HG03196 (cell line): ENCODE results near the gene FHL1.
"Not testable (repeated sequence)": the region's sequence is repeated elsewhere in the genome, so short reads cannot be mapped to it uniquely, and the experiment has no call there.

Experiments used
- ATAC-seq: cut with Tn5 transposase; IDR thresholded peaks from one replicate; pipeline ENCODE4 v1.9.1; 2021; ENCODE audit not compliant: unreplicated experiment

Gene FHL1

GRCh38 chrX:136206916-136207315, 59.6 kb downstream of the FHL1 start:
- ATAC-seq, result no peak

DNA sequence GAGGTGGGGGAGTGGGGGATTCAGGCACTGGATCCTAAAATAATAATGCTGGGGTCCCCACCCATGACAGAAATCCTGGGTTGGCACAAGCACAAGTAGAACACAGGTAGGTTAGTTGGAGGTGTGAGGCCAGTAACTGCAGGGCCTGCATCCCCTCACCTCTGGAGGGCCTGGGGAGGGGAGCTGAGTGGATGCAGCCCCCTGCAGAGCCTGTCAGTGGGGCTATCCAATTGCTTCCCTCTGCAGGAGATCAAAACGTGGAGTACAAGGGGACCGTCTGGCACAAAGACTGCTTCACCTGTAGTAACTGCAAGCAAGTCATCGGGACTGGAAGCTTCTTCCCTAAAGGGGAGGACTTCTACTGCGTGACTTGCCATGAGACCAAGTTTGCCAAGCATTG, 60.2 kb downstream of the FHL1 start:
- ATAC-seq, result no peak

- ATAC-seq, result no peak
Observed at GRCh38 chrX:136209016-136209738, 61.8 kb downstream of the FHL1 start.

- ATAC-seq, result no peak
Observed at GRCh38 chrX:136209751-136210150, 62.4 kb downstream of the FHL1 start.

DNA sequence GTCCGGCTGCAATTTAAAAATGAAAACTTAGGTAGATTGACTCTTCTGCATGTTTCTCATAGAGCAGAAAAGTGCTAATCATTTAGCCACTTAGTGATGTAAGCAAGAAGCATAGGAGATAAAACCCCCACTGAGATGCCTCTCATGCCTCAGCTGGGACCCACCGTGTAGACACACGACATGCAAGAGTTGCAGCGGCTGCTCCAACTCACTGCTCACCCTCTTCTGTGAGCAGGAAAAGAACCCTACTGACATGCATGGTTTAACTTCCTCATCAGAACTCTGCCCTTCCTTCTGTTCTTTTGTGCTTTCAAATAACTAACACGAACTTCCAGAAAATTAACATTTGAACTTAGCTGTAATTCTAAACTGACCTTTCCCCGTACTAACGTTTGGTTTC, 62.9 kb downstream of the FHL1 start:
- ATAC-seq, result no peak

DNA sequence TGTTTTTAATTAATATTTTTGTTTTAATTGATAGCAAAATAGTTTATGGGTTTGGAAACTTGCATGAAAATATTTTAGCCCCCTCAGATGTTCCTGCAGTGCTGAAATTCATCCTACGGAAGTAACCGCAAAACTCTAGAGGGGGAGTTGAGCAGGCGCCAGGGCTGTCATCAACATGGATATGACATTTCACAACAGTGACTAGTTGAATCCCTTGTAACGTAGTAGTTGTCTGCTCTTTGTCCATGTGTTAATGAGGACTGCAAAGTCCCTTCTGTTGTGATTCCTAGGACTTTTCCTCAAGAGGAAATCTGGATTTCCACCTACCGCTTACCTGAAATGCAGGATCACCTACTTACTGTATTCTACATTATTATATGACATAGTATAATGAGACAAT, 63.5 kb downstream of the FHL1 start:
- no peak for ATAC-seq

DNA sequence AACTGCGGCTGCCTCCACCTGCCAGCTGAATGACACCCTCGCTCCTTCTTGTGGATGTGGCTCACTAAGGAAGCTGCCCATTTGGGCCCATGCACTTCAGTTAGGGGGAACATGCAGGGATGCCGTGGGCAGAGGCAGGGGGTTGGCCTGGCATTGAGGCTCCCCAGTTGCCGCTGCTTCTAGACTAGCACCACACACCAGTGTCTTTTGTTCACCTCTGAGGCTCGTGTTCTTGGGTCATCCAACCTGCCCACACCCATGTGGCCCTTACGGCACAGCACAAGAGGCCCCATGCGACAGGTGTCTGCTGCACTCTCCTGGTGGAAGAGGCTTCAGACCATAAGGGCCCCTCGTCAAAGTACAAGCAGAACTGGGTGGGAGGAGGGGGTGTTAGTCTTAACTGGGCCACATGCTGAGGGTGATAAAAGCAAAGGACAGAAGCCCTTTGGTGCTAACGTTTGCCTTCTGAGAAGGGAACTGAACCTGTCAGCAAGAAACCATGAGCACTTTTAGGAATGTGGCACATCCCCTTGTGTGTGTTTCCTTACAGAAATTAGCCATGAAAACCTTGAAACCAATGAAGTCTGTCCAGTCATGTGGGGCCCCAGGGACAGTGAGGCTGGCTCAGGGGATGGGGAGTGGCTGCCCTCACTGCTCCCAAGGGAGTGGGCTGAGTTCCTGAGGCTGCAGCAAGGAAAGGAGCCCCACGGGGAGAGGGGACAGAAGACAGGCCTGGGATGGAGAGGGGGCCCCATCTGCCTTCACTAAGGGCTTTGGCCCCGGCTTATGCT, 64.6 kb downstream of the FHL1 start:
- ATAC-seq, result no peak

- ATAC-seq, result no peak
Observed at GRCh38 chrX:136212557-136213111, 65.3 kb downstream of the FHL1 start.

GRCh38 chrX:136214551-136214950, 67.2 kb downstream of the FHL1 start:
- no peak for ATAC-seq

DNA sequence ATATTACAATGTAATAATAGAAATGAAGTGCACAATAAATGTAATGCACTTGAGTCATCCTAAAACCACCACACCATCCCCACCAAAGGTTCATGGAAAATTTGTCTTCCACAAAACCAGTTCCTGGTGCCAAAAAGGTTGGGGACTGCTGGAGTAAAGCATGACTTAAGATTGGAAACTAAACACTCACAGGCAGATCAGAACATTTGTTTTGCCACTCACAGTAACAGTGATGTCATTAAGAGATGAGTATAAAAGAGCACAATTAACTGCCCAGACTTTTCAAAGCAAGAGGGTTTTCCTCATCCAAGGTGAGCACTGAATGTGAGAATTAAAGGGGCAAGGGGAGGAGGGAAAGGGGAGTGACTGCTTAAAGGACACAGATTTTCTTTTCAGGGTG, 68.2 kb downstream of the FHL1 start:
- ATAC-seq, result no peak

DNA sequence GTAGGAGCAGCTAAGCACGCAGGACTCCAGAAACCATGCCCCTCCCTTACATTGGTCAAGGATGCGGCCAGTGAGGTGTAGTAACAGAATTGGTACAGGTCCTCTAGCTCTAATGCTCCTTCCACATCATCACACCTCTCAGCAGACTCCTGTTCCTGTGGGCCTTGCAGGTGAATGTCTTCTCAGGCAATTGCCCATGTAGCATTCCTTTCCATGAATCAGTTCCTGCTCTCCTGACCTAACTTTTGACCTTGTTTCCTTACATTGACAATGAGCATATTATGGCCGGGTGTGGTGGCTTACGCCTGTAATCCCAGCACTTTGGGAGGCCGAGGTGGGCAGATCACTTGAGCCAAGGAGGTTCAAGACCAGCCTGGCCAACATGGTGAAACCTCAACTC, 72.6 kb downstream of the FHL1 start:
- ATAC-seq, result no peak

DNA sequence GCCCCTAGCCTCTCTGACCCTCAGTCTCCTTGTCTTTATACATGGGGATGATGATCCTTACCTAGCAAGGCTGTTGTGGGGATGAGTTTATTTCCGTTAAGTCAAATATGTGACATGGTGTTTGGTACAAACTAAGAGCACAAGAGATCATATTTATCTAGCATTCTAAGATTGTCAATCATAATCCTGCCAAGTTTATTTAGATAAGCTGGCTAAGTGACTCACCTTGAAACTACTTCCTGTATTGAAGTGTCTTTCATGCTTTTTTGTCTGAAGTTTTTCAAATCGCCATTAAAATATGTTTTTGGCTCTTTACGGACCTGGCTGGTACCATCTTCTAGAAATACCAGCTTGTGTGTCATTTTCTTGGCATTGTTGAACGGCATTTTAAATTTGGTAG, 73.2 kb downstream of the FHL1 start:
- no peak for ATAC-seq

- ATAC-seq, result no peak
Observed at GRCh38 chrX:136220951-136221350, 73.6 kb downstream of the FHL1 start.

DNA sequence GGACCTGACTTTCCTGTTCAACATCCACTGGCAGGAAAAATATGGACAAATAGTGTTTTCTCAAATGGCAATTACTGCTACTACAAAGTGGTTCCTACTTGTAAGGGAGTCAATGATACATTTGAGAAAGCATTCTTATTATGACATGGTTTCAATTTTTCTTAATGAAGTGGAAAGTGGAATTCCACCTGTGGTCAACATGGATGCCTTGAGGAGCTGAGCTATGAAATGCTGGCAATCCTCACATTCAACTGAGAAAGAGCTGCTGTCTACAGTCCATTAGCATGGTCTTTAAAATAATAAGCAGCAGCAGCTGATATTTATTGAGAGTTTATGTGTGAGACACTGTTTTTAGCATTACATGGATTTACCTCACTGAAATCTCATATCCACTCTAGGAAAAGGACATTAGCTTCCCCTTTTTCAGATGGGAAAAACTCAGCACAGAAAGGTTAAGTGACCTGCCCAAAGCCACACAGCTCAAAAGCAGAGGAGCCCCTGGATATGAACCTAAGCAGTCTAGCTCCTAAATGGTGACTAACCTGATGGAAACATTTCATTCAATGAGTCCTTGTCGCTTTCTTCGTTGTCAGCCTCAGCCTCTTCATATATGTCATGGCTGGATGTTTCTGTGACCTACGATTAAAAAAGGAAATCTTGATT, 74.6 kb downstream of the FHL1 start:
- no peak for ATAC-seq

DNA sequence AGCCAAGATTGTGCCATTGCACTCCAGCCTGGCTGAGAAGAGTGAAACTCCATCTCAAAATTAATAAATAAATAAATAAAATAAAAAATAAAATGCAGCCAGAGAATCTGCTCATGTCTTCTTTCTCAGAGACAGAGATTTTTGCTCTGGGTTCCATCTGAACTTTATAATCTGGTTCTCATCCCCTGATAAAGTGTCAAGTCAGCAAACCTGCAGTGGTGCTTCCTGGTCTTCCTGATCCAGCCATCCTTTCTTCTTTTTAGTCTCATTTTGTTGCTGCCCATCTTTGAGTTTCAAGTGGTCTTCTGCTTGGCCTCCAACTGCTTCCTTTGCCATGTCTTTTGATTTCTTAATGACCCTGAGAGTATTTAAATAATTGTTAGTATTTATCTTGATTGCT, 79.7 kb downstream of the FHL1 start:
- no peak for ATAC-seq

- ATAC-seq, result peak; percentile 64
Observed at GRCh38 chrX:136227948-136228838, 80.9 kb downstream of the FHL1 start.

GRCh38 chrX:136228839-136229207, 81.5 kb downstream of the FHL1 start:
- ATAC-seq, result no peak

DNA sequence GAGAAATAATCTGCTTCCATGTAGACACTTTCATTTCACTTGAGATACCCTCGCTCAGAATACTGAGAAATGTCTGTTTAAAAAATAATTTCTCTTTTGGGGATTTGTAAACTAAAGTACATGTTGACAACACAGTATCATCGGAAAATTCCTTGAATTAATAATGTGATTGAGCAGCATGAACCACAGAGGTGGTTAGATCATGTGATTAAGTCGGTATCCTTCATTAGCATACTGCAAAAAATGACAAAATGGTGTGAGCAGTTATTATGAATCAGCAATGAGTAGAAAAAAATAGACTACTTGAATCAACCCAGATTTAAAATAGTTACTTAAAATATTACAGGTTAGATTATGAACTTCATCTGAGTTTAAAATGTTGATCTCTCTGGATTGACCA, 89.7 kb downstream of the FHL1 start:
- ATAC-seq, result no peak

DNA sequence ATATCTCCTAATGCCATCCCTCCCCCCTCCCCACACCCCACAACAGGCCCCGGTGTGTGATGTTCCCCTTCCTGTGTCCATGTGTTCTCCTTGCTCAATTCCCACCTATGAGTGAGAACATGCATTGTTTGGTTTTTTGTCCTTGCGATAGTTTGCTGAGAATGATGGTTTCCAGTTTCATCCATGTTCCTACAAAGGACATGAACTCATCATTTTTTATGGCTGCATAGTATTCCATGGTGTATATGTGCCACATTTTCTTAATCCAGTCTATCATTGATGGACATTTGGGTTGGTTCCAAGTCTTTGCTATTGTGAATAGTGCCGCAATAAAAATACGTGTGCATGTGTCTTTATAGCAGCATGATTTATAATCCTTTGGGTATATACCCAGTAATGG, 90.5 kb downstream of the FHL1 start:
- not testable (repeated sequence) for ATAC-seq

DNA sequence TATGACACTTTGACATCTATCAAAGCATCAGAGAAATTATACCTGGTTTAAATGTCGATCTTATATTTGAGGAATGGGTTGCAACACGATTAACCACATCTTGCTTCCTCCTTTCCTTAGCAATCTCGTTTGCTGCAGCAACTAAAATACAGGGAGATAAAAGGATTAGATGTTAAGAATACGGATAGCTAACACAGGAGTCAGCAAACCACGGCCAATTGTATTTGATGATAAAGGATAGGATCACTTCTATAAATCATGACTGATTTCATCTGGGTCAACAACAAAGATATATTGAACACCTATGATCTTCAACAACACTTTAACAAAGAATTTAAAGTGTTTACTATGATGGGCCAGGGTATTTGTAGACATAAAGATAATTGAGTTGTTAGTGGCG, 98.9 kb downstream of the FHL1 start:
- no peak for ATAC-seq
